Fibroblast of peridontal ligament (primary cell): ENCODE data around the gene RPGRIP1L.
A peak's percentile ranks its signal among the peaks of the same experiment; 100 is the strongest.

Source experiments
- DNase-seq: peaks from one replicate; pipeline ENCODE4 v3.0.0-alpha.2; 2010; ENCODE audit errors: extremely low read depth

RPGRIP1L gene

DNA sequence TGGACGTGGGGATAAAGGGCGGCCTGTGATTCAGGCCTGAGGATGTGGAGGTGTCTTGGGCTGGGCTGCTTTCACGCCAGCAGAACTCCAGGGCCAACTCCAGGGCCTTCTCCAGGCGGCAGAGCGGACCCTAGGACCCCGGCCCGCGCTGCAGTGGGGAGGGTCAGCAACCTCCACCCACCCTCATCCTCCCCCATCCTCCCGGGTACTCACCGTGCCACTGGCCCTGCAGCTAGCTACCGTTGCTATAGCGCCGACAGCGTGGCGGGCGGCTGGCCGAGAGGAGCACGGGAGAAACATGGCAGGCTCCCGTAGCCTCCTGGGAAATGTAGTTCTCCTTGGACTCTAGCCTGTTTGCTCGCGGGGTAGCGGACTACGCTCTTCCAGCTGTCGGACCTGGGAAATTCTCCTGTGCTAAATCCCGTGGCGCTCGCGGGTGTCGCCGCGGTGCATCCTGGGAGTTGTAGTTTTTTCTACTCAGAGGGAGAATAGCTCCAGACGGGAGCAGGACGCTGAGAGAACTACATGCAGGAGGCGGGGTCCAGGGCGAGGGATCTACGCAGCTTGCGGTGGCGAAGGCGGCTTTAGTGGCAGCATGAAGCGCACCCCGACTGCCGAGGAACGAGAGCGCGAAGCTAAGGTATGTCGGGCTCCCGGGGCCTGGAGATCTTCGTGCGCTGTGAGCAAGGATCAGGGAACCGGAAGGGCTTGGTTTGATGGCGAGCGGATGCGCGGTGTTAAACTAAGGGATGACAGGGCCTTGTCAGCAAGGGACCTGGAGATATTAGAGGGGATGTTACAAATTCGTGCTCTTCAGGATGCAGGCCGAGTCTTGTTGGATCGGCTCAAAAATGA is at the start of gene RPGRIP1L, which contains the start of gene FTO:
TSS of gene RPGRIP1L (minus strand) at position 270 of the 855 bp plus-strand sequence. CDS start 3,136 bp downstream, outside the sequence.
TSS of gene FTO (plus strand) at position 567 of the 855 bp plus-strand sequence.
- peak; percentile 100 for DNase-seq

DNA sequence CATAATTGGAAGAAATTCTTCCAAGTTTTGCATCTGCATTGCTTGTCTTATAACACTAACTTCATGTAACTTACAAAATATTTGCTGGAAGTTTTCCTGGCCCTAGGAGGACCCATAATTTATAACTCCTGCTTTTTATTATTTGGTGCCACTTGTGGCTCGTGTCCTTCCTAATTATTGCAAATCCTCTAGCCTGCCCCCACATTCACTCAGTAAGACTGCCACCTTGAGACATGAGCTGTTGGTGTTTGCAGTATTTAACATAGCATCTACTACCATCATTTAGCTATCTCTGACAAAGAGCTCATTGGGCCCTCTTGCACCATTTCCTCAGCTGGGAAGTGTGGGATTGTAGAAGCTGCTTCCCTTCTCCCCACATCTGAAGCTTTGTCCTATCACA is 49.8 kb upstream of the RPGRIP1L start:
- peak; percentile 20 for DNase-seq

DNA sequence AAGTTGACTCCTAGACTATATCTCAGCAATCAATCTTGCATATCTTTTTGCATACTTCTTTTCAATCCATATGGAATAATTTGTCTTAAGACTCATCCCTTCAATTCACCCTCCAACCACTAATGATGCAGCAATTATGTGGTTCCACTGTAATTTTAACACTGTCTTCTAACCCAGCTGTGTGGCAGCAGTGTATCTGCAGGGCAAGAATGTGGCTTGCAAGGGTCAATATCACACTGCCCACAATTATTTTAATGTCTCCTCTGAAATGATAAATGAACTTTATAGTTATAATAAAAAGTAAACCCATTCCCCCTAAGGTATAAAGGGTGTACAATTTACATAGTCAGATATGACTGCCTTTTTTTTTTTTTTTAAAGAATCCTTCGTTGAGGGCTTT is 48.9 kb upstream of the RPGRIP1L start:
- no peak for DNase-seq

DNA sequence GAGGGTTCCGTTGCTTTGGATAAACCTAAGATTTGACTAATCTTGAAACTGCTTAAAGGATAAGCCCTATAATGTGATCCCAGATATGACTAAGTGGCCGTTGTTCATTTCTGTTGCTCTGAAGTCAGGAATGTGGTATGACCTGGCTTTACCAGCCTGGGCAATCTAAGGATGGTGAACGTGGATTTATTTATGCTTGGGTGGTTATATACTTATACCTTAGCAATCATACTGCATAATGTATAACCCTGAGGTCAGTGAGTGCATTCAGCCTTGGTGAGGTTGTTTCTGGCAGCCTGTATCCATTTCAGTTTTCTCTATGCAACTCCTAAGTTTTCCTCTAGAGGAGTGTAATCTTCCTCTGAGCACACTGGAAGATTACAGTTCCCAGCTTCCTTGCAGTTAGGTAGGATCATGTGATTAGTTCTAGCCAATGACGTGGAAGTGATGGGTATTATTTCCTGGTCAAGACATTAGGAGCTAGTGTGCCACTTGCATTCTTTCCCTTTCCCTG is 42.2 kb upstream of the RPGRIP1L start:
- peak; percentile 22 for DNase-seq

DNA sequence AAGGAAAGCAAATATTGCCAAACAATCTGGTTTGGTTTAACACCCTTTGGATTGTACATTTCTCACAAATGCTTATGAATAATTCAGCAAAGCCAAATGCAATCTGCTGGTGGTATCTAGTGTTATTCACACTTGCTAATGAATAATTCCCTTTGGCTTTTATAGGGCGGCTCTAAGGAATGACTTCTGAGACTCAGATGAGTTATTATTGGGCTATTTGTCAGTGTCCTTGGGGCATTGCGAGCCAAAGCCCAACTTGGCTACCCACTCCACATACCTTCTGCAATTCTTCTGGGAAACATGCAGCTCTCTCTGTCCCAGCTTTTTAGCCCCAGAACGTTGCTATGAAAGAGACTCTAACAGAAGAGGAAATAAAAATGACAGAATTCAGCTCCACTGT is 41.4 kb upstream of the RPGRIP1L start:
- peak; percentile 13 for DNase-seq

DNA sequence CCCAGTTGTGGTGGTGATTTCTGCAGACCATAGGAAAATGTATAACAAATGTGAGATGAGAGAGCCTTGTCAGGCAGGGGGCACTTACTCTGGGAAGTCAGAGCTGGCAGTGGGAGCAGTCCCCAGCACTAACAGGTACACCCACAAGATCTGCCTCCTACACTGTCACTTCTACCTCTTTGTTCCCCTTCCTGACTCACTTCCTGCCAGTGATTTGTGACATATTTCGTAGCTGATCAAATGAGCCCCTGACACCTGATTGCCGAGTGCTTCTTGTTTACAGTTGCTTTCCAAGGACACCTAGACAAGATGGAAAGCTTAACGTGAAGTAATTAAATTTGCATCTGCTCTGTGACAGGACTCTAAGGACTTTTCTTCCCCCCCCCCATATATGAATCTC is 40.8 kb upstream of the RPGRIP1L start:
- DNase-seq = no peak

DNA sequence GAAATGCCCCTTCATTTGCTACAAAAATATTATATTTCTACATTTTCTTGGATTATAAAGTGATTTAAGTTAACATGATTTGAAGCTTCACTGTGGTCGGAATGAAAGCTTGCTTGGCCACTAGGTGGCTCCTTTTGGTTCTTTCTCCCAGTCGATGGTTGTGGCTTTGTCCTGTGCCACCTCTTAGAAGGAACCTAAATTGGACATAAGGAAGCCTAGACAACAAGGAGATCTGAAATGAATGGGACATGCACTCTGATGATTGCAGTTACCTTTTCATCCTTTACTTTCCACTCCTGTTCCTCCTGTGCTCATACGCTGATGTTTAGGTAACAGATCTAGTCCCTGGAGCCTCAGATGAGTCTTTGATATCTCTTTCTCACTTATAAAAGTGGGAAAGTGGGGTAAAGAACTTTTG is 39.5 kb upstream of the RPGRIP1L start:
- DNase-seq = peak; percentile 24

DNA sequence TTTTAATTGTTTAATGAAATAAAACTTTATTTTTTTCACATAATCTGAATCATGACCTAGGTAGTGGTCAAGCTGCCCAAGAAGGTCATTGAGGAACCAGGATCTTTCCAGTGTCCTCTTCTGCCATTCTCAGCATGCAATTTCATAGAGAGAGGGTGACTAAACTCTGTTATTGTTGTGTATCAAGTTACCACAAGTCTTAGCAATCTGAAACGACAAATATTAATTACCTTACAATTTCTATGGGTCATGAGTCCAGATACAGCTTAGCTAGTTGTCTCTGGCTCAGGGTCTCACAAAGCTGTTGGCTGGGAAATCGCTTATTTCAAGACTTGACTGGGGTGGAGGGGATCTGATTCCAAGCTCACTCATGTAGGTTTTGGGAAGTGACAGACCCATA is 37.9 kb upstream of the RPGRIP1L start:
- DNase-seq = no peak

DNA sequence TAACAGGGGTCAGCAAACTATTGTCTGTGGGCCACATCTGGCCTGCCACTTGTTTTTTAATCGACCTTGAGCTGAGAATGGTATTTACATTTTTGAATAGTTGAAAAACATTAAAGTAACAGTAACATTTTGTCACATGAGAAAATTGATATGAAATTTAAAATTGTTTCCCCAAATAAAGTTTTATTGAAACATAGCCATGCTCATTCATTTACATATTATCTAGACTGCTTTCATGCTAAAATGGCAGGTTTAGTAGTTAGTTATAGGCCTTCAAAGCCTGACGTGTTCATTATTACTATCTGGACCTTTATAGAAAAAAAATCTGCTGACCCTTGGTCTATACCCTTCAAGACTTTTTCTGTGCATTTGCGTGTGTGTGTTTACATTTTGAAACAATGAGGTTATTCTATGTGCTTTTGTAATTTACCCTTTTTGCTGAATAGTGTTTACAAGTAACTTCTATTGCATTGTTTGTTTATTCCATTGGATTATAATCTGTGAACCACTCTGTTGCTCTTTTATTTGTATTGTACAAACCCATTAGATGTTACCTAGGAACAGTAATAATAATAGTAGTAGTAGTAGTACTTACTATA is 37.4 kb upstream of the RPGRIP1L start:
- no peak for DNase-seq

DNA sequence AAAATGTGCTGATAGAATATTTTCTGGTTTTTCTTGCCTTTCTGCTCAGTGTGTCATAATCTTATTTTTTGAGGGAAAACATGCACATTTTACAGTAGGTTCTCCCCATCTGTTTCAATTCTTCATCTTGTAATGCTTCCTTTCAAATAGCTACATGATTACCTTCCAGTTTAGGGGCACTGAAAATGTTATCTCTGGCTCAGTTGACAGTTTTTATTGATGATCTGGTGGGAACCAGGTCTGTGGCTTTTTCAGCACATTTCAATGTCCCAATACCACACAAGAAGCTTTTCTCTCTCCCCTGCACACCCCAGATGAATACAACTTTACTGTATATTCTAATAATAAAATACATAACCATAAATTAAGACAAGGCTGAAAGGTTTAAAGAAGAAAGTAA is 36.8 kb upstream of the RPGRIP1L start:
- no peak for DNase-seq

DNA sequence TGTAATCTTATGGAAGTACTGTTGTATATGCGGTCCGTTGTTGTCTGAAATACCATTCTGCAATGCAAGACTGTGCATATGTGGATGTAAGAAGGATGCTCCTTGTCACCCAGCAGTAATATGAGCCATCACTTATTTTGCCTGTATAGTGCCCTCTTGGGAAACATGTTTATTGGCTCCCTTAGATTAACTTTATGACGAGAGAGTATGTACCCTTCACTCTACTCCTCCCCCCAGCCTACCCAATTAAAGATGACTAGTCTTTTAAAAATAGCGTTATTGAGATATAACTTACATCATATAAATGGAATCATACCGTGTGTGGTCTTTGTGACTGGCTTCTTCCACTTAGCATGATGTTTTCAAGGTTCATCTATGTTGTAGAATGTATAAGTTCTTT is 33.9 kb upstream of the RPGRIP1L start:
- DNase-seq = no peak

DNA sequence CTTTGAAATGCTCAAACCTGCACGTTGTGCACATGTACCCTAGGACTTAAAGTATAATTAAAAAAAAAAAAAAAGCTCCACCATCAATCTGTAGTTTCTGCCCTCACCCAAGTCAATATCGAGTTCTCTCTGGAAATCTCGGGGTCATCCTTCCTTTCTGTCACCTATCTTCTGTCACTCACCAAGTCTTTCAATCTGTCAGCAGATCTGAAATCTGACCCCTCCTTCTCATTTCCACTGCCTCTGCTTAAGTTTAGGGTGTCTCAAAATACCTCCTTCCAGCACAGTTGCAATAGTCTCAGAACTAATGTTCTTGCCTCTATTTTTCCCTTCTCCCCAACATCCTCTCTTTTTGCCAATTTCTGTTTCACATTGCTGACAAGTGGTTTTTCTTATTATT is 32.6 kb upstream of the RPGRIP1L start:
- no peak for DNase-seq

DNA sequence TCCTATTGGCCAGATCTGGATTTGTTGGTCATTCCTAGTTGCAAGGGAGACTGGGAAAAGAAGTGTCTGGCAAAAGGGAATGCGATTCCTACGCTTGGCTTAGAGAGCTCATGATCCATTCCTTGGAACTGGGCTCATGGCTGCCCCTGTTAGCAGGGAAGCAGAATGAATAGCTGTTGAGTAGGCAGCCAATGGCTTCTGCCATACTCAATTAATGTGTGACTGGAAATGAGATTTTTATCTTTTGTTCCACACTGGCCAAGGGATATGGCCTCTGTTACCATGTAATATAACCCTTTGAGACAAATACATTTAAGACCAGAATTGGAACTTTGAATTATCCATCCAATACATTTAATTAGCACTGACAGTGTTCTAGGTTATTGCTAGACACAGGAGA is 31.2 kb upstream of the RPGRIP1L start:
- no peak for DNase-seq

DNA sequence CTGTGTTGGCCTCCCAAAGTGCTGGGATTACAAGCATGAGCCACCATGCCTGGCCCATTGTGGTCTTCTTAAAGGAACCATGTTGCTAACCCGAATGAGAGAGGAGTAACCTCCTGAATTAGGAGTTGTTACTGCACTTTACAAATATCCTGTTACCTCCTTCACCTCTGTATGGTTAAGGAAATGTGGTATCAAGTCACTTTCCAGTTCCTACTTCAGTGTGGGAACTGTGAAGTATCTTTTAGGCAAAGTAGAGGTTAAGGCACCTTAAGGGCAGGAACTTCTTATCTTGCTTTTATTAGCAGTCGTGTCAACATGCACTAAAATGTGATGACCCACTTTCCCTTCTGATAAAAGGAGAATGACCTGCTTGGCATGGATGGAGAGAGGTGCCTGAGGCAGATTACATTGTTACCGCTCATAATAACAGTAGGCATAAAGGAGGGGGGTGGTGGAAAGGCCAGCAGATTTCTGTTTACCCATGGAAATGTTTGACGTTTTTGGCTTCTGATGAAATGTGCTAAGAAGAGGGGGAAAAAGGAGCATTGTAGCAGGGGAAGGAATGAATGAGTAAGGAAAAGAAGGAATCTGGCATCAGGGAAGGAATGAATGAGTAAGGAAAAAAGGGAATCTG is 28.8 kb upstream of the RPGRIP1L start:
- DNase-seq = peak; percentile 37

DNA sequence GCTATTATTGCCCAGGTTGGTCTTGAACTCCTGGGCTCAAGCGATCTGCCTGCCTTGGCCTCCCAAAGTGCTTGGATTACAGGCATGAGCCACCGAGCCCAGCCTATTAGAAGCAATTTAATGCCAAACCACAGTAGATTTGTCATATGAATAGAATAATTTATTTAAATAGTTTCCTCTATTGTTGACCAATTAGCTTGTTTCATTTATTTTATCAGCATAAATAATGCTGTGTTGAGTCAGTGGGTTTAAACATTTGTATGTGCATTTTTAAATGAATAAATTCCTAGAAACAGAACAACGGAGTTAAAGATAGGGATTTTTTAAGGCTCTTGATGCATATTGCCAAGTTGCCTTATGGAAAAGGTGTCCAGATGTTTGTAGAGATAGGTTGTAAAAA is 27.0 kb upstream of the RPGRIP1L start:
- DNase-seq = no peak

DNA sequence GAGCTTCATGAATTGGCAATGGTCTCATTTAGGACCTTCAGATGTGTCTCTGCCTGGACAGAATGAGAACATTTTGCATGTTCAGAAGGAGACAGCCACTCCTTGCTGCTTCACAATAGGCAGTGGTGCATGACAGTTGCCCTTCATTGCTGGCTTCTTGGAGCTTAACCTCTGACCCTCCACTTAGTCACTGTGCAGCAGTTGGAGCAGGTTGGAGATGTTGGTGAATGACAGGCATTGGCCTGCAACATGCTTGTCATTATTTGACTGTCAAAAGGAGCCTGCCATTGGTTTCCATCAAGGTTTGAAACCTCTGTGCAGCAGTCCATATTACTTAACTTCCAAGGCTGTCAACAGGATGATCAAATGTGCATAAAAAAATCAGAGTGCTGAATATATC is 23.0 kb upstream of the RPGRIP1L start:
- DNase-seq = no peak

DNA sequence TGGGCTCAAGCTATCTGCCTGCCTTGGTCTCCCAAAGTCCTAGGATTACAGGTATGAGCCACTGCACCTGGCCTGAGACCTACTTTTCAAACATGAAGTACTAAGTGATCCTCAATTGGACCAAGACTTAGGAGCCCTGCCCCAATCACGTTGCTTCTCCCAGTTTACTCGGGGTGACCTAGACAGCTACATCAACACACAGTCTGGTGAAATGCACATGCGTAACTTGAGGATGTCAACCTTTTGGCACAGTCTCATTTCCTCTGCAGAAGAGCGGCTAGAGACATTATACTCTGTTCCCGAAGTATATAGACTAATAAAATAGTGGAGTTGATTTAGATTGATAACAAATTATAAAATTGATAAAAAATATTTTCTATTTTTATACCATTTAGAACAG is 17.4 kb upstream of the RPGRIP1L start:
- DNase-seq = no peak

DNA sequence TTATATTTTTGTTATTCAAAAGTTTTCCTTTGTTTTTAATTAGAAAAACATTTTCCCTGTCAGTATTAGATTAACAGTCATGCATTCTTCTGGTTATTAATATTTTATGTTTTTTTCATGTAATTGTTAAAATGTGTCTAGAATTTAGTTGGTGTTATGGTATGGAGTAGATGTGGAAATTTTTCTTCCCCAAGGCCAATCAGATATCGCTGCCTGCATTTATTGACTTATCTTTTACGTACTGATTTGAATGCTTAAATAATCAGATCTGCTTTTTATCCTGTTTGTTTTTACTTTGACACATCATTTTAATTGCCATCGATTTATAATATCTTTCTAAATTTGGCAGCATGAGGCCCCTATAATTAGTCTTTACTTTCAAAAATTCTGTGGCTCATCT is 13.9 kb upstream of the RPGRIP1L start:
- no peak for DNase-seq

DNA sequence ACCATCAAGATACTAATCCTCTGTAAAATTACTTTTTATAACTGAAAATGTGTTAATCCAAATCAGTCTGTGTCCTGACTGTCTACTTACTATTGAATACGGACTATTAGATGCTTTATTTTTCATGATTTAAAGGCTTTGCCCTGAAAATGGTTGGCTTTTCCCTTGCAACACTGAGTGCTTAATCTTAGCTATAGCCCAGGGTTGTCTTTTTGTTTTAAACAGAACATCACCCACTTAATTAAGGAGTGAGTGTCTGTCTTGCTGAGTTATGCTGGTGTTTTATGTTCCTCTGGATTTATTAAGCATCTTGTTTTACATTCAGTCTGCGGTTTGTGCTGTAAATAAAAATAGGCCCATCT is 11.3 kb upstream of the RPGRIP1L start:
- DNase-seq = no peak

DNA sequence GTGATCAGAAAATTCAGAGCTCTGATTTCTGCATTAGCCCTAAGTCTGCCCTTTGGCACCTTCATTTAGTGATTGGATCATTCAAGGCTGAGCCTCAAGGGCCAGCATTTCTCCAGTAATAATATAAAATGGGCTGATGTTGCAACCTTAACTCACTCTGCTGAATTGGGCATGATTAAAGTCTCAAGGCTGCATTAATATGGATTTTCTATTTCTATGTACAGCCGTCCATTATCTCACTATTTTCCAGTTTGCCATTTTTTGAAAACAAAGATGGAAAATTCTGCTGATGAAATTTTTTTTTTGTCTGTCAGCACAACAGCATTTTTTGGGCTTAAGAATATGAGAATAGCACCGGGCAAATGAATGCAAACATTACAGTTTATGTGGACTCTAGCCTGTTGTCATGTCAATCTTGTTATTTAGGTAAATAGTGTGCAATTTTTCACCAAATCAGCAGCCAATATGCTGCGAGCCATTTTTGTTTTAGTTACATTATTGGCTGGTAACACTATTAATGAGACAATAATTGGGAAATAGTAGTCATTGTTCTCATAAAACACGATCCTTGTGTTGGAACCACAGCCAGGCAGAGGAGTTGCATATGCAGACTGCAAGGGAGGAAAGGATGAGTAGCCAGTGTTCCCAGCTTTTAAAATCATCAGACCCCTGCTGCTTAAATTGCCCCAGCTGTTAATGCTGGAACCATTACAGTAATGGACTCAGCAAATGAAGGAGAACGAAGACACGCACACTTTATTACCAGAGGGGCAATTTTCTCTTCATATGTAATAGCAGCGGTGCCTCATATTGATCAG is 10.8 kb upstream of the RPGRIP1L start:
- no peak for DNase-seq

DNA sequence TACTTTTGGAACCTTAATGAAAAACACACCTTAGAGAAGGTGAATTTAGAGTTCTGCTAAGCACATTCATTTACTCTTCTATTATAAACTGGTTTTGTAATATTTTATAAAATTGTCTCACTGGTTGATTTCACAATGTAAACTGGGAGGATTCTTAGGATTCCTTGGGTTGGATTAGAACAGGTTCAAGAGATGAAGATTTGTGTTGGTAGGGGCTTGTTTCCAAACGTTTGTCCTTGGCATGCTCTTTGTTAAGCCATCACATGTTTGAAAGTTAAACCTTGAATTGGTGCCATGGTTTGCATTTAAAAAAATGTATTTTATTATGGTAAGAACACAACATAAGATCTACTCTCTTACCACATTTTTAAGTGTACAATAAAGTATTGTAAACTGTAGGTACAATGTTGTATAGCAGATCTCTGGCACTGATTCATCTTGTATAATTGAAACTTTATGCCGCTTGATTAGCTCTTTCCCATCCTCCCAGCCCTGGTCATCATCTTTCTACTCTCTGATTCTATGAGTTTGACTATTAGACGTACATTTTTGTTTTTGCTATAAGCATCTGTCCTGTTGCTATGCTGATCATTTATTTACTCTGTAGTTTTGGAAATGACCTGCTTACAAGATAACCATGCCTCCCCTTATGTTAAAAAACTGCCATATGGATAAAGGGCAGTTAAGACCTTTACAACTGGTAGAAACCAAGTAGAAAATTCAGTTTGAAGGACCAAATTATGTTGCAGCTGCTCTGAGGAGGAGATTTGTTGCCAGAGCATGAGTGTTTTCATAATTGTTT is 9.9 kb upstream of the RPGRIP1L start:
- peak; percentile 35 for DNase-seq
